OCI-LY1 (cell line): ENCODE results near the gene DTNB.

Experiments used
- H2AFZ ChIP-seq: fragments of 200-600 bp; sonication (generic), shearing (Covaris generic); 2 replicates; pipeline ENCODE4 v1.6.0; 2014; ENCODE audit warnings: antibody characterized with exemption, mild to moderate bottlenecking, low read length
- H3F3A ChIP-seq: fragments of 200-600 bp; sonication (generic), shearing (Covaris generic); 2 replicates; pipeline ENCODE4 v1.6.0; 2014; ENCODE audit warnings: mild to moderate bottlenecking, antibody characterized with exemption, low read length, moderate library complexity; ENCODE audit not compliant: insufficient read depth
- H3K27ac ChIP-seq: fragments of 200-600 bp; sonication (generic); 2 replicates; pipeline ENCODE4 v1.5.1; 2014; ENCODE audit warnings: low read length, mixed run types, mild to moderate bottlenecking, low read depth; ENCODE audit not compliant: poor library complexity, severe bottlenecking
- H3K27me3 ChIP-seq: fragments of 200-600 bp; sonication (generic); 2 replicates; pipeline ENCODE4 v1.6.0; 2014; ENCODE audit warnings: antibody characterized with exemption, mild to moderate bottlenecking, low read length, moderate library complexity; ENCODE audit not compliant: insufficient read depth
- H3K36me3 ChIP-seq: fragments of 200-600 bp; sonication (generic); 2 replicates; pipeline ENCODE4 v1.6.1; 2014; ENCODE audit warnings: mild to moderate bottlenecking, antibody characterized with exemption, low read length, moderate library complexity, mixed read lengths; ENCODE audit not compliant: insufficient read depth
- H3K4me1 ChIP-seq: fragments of 200-600 bp; sonication (generic); 2 replicates; pipeline ENCODE4 v1.5.1; 2014; ENCODE audit warnings: mild to moderate bottlenecking, low read length, moderate library complexity; ENCODE audit not compliant: insufficient read depth, severe bottlenecking
- H3K4me2 ChIP-seq: fragments of 200-600 bp; sonication (generic), shearing (Covaris generic); 2 replicates; pipeline ENCODE4 v1.6.1; 2014; ENCODE audit warnings: low read length
- H3K4me3 ChIP-seq: fragments of 200-600 bp; sonication (generic); 2 replicates; pipeline ENCODE4 v1.5.1; 2014; ENCODE audit warnings: low read length, low read depth, mild to moderate bottlenecking, mixed read lengths; ENCODE audit not compliant: poor library complexity, severe bottlenecking
- H3K79me2 ChIP-seq: fragments of 200-600 bp; shearing (Covaris generic); 2 replicates; pipeline ENCODE4 v1.6.1; 2016; ENCODE audit warnings: mixed run types, low read length, mixed read lengths; ENCODE audit not compliant: insufficient read depth
- H3K9ac ChIP-seq: fragments of 200-600 bp; sonication (generic), shearing (Covaris generic); 2 replicates; pipeline ENCODE4 v1.6.1; 2014; ENCODE audit warnings: mild to moderate bottlenecking, low read length, mixed read lengths
- H3K9me2 ChIP-seq: fragments of 200-600 bp; sonication (generic), shearing (Covaris generic); 2 replicates; pipeline ENCODE4 v1.6.1; 2014; ENCODE audit warnings: low read depth, mild to moderate bottlenecking, low read length, mixed read lengths
- H3K9me3 ChIP-seq: fragments of 200-600 bp; shearing (Covaris generic); 2 replicates; pipeline ENCODE4 v1.6.1; 2014; ENCODE audit warnings: low read length, mixed read lengths
- H4K20me1 ChIP-seq: fragments of 200-600 bp; sonication (generic), shearing (Covaris generic); 2 replicates; pipeline ENCODE4 v1.6.0; 2016; ENCODE audit warnings: mild to moderate bottlenecking, low read length; ENCODE audit not compliant: insufficient read depth
- EZH2 ChIP-seq: fragments of 200-600 bp; sonication (generic), shearing (Covaris generic); IDR thresholded peaks from 2 replicates; pipeline ENCODE4 v1.8.0; 2017; ENCODE audit warnings: borderline replicate concordance, mixed run types, mild to moderate bottlenecking, antibody characterized with exemption, low read length, moderate library complexity, mixed read lengths
- TF ChIP-seq, protein P1 (sequence below): fragments of 200-600 bp; sonication (generic), shearing (Covaris generic); IDR thresholded peaks from 2 replicates; pipeline ENCODE4 v1.5.1; 2017; ENCODE audit warnings: mild to moderate bottlenecking, antibody characterized with exemption, low read length, moderate library complexity, mixed read lengths

The DTNB gene

DNA sequence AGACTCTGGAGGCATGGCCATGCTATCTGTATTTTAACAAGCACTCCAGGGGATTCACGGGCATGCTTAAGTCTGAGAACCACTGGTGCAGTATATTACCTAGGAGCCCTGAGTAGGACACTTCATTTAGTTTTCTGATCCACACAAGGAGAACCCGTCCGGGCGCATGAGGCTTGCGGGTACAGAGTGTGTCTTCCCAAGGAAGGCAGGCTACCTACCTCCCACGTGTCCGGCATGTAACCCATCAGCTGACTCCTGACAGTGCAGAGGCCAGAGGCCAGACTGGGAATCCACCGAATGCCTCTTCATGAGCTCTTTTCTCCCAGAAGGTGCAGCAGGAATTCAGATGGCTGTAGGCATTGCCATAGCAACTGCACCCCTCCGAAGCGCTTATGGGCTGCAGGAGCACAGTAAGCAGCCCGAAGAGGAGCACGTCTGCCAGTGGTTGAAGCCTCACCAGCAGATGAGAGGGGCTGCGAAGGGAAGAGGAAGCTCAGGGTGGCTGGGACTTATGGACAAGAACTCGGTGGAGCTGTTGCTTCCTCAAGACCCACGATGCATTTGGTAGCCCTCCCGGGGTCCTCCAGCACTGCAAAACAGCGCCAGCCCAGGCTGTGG is 297.9 kb downstream of the DTNB start:
- no peaks in the 10 kb centered on the region for H3K9me2 ChIP-seq
- H3K4me1 ChIP-seq: peaks cover 70% of the 10 kb centered on the region
- H3K79me2 ChIP-seq: no peaks in the 10 kb centered on the region
- H3K36me3 ChIP-seq: no peaks in the 10 kb centered on the region; the same call in 1 of the 2 replicates
- no peak overlapping the region; the same call in 1 of the 2 replicates for H3K9ac ChIP-seq
- no peaks in the 10 kb centered on the region for H3K9me3 ChIP-seq
- H4K20me1 ChIP-seq: no peaks in the 10 kb centered on the region
- no peak for TF ChIP-seq EZH2
- TF ChIP-seq, protein P1, sequence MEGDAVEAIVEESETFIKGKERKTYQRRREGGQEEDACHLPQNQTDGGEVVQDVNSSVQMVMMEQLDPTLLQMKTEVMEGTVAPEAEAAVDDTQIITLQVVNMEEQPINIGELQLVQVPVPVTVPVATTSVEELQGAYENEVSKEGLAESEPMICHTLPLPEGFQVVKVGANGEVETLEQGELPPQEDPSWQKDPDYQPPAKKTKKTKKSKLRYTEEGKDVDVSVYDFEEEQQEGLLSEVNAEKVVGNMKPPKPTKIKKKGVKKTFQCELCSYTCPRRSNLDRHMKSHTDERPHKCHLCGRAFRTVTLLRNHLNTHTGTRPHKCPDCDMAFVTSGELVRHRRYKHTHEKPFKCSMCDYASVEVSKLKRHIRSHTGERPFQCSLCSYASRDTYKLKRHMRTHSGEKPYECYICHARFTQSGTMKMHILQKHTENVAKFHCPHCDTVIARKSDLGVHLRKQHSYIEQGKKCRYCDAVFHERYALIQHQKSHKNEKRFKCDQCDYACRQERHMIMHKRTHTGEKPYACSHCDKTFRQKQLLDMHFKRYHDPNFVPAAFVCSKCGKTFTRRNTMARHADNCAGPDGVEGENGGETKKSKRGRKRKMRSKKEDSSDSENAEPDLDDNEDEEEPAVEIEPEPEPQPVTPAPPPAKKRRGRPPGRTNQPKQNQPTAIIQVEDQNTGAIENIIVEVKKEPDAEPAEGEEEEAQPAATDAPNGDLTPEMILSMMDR: peak; percentile 47
- no peak overlapping the region; the same call in 1 of the 2 replicates for H3K4me2 ChIP-seq
- H3K27ac ChIP-seq: peak overlapping the region; percentile 92
- H2AFZ ChIP-seq: no peak overlapping the region
- no peaks in the 10 kb centered on the region for H3K27me3 ChIP-seq
- no peaks in the 10 kb centered on the region for H3F3A ChIP-seq
- H3K4me3 ChIP-seq: no peak overlapping the region

DNA sequence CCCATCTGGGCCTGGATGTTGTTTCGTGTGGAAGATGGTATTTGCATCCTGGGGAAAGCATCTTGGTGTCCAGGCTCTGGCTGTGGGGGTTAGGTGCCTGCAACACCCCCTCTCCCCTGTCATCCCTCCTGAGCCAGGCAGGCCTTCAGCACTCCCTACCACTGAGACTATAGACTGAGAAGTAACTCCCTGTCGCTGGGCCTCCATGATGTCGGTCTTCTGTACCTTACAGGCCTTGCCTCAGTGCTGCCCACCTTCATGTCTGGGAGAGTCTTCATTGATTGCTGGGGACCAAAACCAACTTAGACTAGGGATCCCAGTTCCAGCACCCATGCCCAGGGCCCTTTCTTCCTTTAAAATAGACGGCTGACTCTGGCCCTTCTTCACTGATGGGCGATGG is 298.6 kb downstream of the DTNB start:
- TF ChIP-seq, protein P1: no peak
- no peak for TF ChIP-seq EZH2
- H3K4me3 ChIP-seq: no peak overlapping the region
- H3K9ac ChIP-seq: no peak overlapping the region
- no peaks in the 10 kb centered on the region for H3K79me2 ChIP-seq
- H3K27me3 ChIP-seq: no peaks in the 10 kb centered on the region
- no peak overlapping the region for H3K4me2 ChIP-seq
- H3K4me1 ChIP-seq: peaks cover 63% of the 10 kb centered on the region
- H3K9me3 ChIP-seq: no peaks in the 10 kb centered on the region
- H3K36me3 ChIP-seq: no peaks in the 10 kb centered on the region; the same call in 1 of the 2 replicates
- H4K20me1 ChIP-seq: no peaks in the 10 kb centered on the region
- H3F3A ChIP-seq: no peaks in the 10 kb centered on the region
- H3K27ac ChIP-seq: peak overlapping the region; percentile 92
- no peak overlapping the region for H2AFZ ChIP-seq
- no peaks in the 10 kb centered on the region for H3K9me2 ChIP-seq

GRCh38 chr2:25374411-25374810 is 299.0 kb downstream of the DTNB start:
- Histone ChIP-seq H3F3A (no peaks in the 10 kb centered on the region), H3K9ac (no peak overlapping the region)

More at GRCh38 chr2:25374411-25374810, 299.0 kb downstream of the DTNB start:
- Histone ChIP-seq H3K79me2 (no peaks in the 10 kb centered on the region), H3K9me2 (no peaks in the 10 kb centered on the region), H3K9me3 (no peaks in the 10 kb centered on the region), H3K4me2 (no peak overlapping the region), H3K27ac (peak overlapping the region; percentile 92), H4K20me1 (no peaks in the 10 kb centered on the region), H3K4me3 (no peak overlapping the region), H2AFZ (no peak overlapping the region), H3K27me3 (no peaks in the 10 kb centered on the region), H3K4me1 (peaks cover 59% of the 10 kb centered on the region), H3K36me3 (no peaks in the 10 kb centered on the region; the same call in 1 of the 2 replicates)
- TF ChIP-seq, protein P1: no peak
- no peak for TF ChIP-seq EZH2
